ENCODE results near the gene DPPA2.

Gene DPPA2

GRCh38 chr3:109325109-109325508, 8.8 kb upstream of the DPPA2 start:
- DNase-seq (ENCODE audit: low spot score): no peak

DNA sequence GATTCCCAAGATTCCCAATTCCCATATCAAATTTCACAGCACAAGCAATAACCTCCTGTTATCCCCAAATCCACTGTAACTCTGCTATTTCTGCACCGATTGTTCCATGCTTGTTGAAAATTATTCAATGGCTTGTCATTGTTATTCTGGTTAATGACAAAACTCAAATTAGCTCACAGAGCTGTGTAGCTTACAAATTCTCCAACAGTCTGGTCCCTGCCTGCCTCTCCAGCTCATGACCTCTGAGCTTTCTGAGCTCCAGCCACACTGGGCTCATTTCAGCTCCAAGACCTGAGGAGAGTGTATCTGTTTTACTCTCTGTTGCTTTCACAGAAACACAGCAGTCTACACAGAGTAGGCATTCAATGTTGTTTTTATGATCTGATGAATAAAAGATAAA, 3.3 kb downstream of the DPPA2 start:
- DNase-seq (ENCODE audit: low spot score): no peak

GRCh38 chr3:109297496-109297895, 18.8 kb downstream of the DPPA2 start:
- no peak for DNase-seq (ENCODE audit: low spot score)

- DNase-seq (ENCODE audit: low spot score): no peak
Observed at GRCh38 chr3:109284071-109284470, 32.2 kb downstream of the DPPA2 start.

- no peak for DNase-seq (ENCODE audit: low spot score)
Observed at GRCh38 chr3:109278546-109278945, 37.8 kb downstream of the DPPA2 start.

DNA sequence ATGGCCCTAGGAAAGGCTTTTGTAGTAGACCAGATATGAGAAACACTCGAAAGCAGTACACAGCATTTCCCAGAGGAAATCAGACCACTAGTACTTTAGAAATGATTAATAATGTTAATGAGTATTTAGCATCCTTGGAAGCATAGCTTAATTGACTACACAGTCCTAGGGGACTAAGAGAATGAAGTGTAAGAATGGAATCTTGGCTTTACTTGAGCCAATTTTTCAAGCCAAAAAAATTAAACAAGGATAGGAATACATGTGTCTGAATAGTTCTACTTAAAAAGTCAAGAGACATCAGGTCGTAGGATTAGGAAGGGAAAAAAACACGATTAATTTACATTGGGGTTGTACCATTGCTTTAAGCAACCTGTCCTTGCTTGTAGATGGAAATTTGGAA, 38.2 kb downstream of the DPPA2 start:
- no peak for DNase-seq (ENCODE audit: low spot score)

- DNase-seq (ENCODE audit: low spot score): peak; percentile 4
Observed at GRCh38 chr3:109275702-109276293, 40.5 kb downstream of the DPPA2 start.

GRCh38 chr3:109270779-109271178, 45.5 kb downstream of the DPPA2 start:
- no peak for DNase-seq (ENCODE audit: low spot score)

GRCh38 chr3:109269577-109270275, 46.6 kb downstream of the DPPA2 start:
- DNase-seq (ENCODE audit: low spot score): no peak

- DNase-seq (ENCODE audit: low spot score): no peak
Observed at GRCh38 chr3:109268181-109268580, 48.1 kb downstream of the DPPA2 start.

DNA sequence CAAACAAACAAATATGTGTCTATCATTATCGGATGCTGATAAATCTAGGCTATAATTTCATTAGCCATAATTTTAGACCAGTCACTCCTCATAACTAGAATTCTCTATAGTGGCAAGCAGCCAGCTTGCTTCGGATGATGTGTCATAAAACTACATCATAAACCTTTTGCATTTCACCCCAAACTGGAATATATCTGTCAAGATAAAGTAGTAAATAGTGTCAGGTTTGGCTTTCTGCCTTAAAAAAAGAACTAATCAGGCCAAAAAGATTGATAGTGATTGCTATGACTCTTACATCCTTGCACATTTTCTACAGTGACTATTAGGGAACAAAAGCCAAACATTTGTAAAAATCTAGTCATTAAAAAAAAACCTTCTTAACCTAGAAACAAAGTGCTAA, 51.0 kb downstream of the DPPA2 start:
- DNase-seq (ENCODE audit: low spot score): no peak

DNA sequence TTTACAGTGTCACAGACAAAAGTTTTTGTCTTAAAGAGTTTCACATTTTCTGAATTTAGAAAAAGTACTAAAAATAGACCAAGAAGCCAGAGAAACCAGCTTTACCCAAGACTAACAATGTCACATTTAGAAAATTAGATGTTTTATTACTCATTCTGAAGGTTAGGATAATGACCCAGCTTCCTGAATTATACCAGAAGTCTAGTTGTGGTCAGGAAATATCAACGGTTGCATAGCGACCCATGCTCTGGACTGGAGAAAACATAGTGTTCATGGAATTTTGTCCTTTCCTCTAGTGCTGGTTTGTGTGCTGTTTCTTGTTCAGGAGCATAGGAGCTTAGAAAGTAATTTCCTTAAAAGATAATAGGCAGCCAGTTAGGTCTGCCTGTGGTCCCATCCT, 59.0 kb downstream of the DPPA2 start:
- DNase-seq (ENCODE audit: low spot score): no peak

DNA sequence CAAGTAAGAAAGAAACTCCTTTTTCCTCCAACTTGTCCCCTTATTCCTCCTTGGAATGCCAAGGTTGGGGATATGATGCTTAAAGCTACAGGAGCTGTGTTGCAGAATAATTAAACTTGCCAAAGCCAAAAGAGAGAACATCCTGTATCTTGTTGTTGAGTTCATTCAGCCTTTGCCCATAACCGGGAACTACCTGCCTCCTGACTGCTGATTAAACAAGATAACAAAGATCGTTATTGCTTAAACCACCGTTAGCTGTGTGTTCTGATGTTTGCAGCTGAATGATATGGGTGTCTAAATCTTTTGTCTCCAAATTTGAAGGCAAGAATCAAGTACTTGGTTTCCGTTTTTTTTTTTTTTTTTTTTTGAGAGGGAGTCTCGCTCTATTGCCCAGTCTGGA, 61.5 kb downstream of the DPPA2 start:
- no peak for DNase-seq (ENCODE audit: low spot score)

GRCh38 chr3:109252641-109253040, 63.7 kb downstream of the DPPA2 start:
- no peak for DNase-seq (ENCODE audit: low spot score)
